ENCODE data around the gene NF1. TPM values are rescaled to one million over a fixed set of nuclear protein-coding genes. Genes with fewer than 3 reads are reported as not detected.
"Not testable (repeated sequence)": the region's sequence is repeated elsewhere in the genome, so short reads cannot be mapped to it uniquely, and the experiment has no call there.

The NF1 gene
- 42.5 TPM for total RNA-seq
- long read RNA-seq, partial matches to known transcripts, result 1 of 2 reads
- long read RNA-seq, other reads (novel, unspliced or antisense), result 1 of 2 reads

GRCh38 chr17:31094600-31095235, at the start of gene NF1:
Gene NF1, plus strand, starts transcription at chr17:31094977. Its CDS starts 333 bp downstream, at chr17:31095310.
- intact Hi-C loops (cut with micrococcal nuclease), result no loop called here
- H3K27me3 ChIP-seq (ENCODE audit: low read depth), result no peaks in the 10 kb centered on the region
- H3K36me3 ChIP-seq, result no peaks in the 10 kb centered on the region
- peak within 1 kb of the TSS; percentile 94 for H3K27ac ChIP-seq (replicated peaks)
- DNase-seq, result peak; percentile 96
- TF ChIP-seq, protein P1, sequence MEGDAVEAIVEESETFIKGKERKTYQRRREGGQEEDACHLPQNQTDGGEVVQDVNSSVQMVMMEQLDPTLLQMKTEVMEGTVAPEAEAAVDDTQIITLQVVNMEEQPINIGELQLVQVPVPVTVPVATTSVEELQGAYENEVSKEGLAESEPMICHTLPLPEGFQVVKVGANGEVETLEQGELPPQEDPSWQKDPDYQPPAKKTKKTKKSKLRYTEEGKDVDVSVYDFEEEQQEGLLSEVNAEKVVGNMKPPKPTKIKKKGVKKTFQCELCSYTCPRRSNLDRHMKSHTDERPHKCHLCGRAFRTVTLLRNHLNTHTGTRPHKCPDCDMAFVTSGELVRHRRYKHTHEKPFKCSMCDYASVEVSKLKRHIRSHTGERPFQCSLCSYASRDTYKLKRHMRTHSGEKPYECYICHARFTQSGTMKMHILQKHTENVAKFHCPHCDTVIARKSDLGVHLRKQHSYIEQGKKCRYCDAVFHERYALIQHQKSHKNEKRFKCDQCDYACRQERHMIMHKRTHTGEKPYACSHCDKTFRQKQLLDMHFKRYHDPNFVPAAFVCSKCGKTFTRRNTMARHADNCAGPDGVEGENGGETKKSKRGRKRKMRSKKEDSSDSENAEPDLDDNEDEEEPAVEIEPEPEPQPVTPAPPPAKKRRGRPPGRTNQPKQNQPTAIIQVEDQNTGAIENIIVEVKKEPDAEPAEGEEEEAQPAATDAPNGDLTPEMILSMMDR (IDR thresholded peaks at IDR 0.05; ENCODE audit: borderline replicate concordance), result no peak
- no peaks in the 10 kb centered on the region for H3K9me3 ChIP-seq (replicated peaks)
- H3K4me3 ChIP-seq, result peak within 1 kb of the TSS; percentile 94
- peaks cover 32% of the 10 kb centered on the region for H3K4me1 ChIP-seq

DNA sequence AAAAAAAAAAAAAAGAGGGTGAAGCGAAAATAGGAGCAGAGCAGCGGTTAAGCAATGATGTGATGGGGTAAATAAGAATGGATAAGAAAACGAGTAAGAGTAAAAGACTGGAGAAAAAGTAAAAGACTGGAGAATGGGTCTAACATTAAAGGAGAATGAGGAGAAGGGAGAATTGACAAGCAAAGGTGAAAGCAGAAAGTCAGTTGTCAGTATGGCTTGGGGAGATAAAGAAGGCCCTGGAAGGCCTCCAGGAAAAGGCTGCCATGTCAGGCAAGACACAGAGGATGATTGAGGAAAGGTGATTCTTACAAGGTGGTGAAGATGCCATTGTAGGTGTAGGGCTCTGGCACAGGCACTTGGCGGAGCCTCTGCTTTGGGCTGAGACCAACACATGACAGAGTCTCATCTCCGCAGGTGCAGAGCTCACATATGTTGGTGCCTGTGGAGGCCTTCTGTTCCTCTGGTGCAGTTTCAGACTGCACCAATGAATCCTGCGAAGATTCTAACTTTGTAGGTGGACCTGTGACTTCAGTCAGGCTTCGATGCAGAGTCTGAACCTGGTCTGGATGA, 47.8 kb upstream of the NF1 start:
- DNase-seq; intact Hi-C loops (cut with micrococcal nuclease); H3K27me3 ChIP-seq (ENCODE audit: low read depth); H3K4me1 ChIP-seq; H3K4me3 ChIP-seq; H3K9me3 ChIP-seq (replicated peaks); H3K27ac ChIP-seq (replicated peaks); H3K36me3 ChIP-seq: not testable (repeated sequence)

GRCh38 chr17:31048142-31048541, 46.6 kb upstream of the NF1 start:
- no peaks in the 10 kb centered on the region for H3K27me3 ChIP-seq (ENCODE audit: low read depth)
- intact Hi-C loops (cut with micrococcal nuclease), result no loop called here
- no peak for DNase-seq

GRCh38 chr17:31048780-31049179, 46.0 kb upstream of the NF1 start:
- Histone ChIP-seq H3K4me1 (peaks cover 4% of the 10 kb centered on the region), H3K27me3 (ENCODE audit: low read depth) (no peaks in the 10 kb centered on the region), H3K9me3 (replicated peaks) (no peaks in the 10 kb centered on the region), H3K36me3 (no peaks in the 10 kb centered on the region), H3K4me3 (no peak overlapping the region), H3K27ac (replicated peaks) (no peak overlapping the region)
- intact Hi-C loops (cut with micrococcal nuclease), result no loop called here
- TF ChIP-seq, protein P1 (IDR thresholded peaks at IDR 0.05; ENCODE audit: borderline replicate concordance), result no peak
- DNase-seq, result no peak

More at GRCh38 chr17:31048142-31048541, 46.6 kb upstream of the NF1 start:
- Histone ChIP-seq H3K9me3 (replicated peaks) (no peaks in the 10 kb centered on the region), H3K4me3 (no peak overlapping the region), H3K4me1 (peaks cover 4% of the 10 kb centered on the region), H3K36me3 (no peaks in the 10 kb centered on the region), H3K27ac (replicated peaks) (no peak overlapping the region)
- TF ChIP-seq, protein P1 (IDR thresholded peaks at IDR 0.05; ENCODE audit: borderline replicate concordance), result no peak

GRCh38 chr17:31050948-31051347, 43.8 kb upstream of the NF1 start:
- H3K4me3 ChIP-seq, result no peak overlapping the region
- no peaks in the 10 kb centered on the region for H3K27me3 ChIP-seq (ENCODE audit: low read depth)
- DNase-seq, result no peak
- TF ChIP-seq, protein P1 (IDR thresholded peaks at IDR 0.05; ENCODE audit: borderline replicate concordance), result no peak
- no peak overlapping the region for H3K27ac ChIP-seq (replicated peaks)
- H3K4me1 ChIP-seq, result peaks cover 4% of the 10 kb centered on the region
- no peaks in the 10 kb centered on the region for H3K36me3 ChIP-seq
- no peaks in the 10 kb centered on the region for H3K9me3 ChIP-seq (replicated peaks)
- intact Hi-C loops (cut with micrococcal nuclease), result no loop called here

GRCh38 chr17:31051506-31051905, 43.3 kb upstream of the NF1 start:
- H3K36me3 ChIP-seq, result no peaks in the 10 kb centered on the region
- TF ChIP-seq, protein P1 (IDR thresholded peaks at IDR 0.05; ENCODE audit: borderline replicate concordance), result no peak
- no peaks in the 10 kb centered on the region for H3K9me3 ChIP-seq (replicated peaks)
- no peak overlapping the region for H3K4me3 ChIP-seq
- H3K27ac ChIP-seq (replicated peaks), result peak overlapping the region; percentile 14
- intact Hi-C loops (cut with micrococcal nuclease), result no loop called here
- H3K27me3 ChIP-seq (ENCODE audit: low read depth), result no peaks in the 10 kb centered on the region
- DNase-seq, result no peak
- peaks cover 4% of the 10 kb centered on the region for H3K4me1 ChIP-seq

Measured in left ventricle myocardium inferior (tissue), 1 donor.